HL-60/S4 treated with phorbol 12-myristate 13-acetate at 8.2 ng/mL for 4 days and 3 days (cell line): ENCODE data around the gene TRAPPC5.

Experiments used
- in situ Hi-C: fragments of 300-500 bp; cut with MboI; formaldehyde crosslinking; loops from 2 replicates; pipeline ENCODE4 v1.15.0; 2022; ENCODE audit warnings: low sequenced_read_pairs

TRAPPC5 gene

GRCh38 chr19:7699003-7699402, 18.4 kb downstream of the TRAPPC5 start:
- in situ Hi-C loops: no loop called here

- in situ Hi-C loops: no loop called here
Observed at GRCh38 chr19:7699417-7700401, 19.1 kb downstream of the TRAPPC5 start.

GRCh38 chr19:7701049-7701653, 20.5 kb downstream of the TRAPPC5 start:
- in situ Hi-C loops: no loop called here

- in situ Hi-C loops: no loop called here
Observed at GRCh38 chr19:7701654-7702457, 21.2 kb downstream of the TRAPPC5 start, which contains the start of gene FCER2. FCER2 (minus strand) TSS chr19:7702131; CDS start chr19:7699760, 2,371 bp downstream.

GRCh38 chr19:7703332-7703731, 22.7 kb downstream of the TRAPPC5 start:
- in situ Hi-C loops: no loop called here

- in situ Hi-C loops: no loop called here
Observed at GRCh38 chr19:7704280-7705060, 23.8 kb downstream of the TRAPPC5 start.

GRCh38 chr19:7705387-7706187, 25.0 kb downstream of the TRAPPC5 start:
- in situ Hi-C loops: no loop called here

- in situ Hi-C loops: no loop called here
Observed at GRCh38 chr19:7706188-7706954, 25.7 kb downstream of the TRAPPC5 start.

- in situ Hi-C loops: no loop called here
Observed at GRCh38 chr19:7706955-7707456, 26.4 kb downstream of the TRAPPC5 start.

- in situ Hi-C loops: no loop called here
Observed at GRCh38 chr19:7709932-7710460, 29.4 kb downstream of the TRAPPC5 start.

- in situ Hi-C loops: no loop called here
Observed at GRCh38 chr19:7710616-7711015, 30.0 kb downstream of the TRAPPC5 start.

- in situ Hi-C loops: no loop called here
Observed at GRCh38 chr19:7715671-7716070, 35.0 kb downstream of the TRAPPC5 start.

- in situ Hi-C loops: no loop called here
Observed at GRCh38 chr19:7716762-7717161, 36.1 kb downstream of the TRAPPC5 start.

- in situ Hi-C loops: no loop called here
Observed at GRCh38 chr19:7718668-7719067, 38.0 kb downstream of the TRAPPC5 start.

GRCh38 chr19:7720351-7720750, 39.7 kb downstream of the TRAPPC5 start:
- in situ Hi-C loops: no loop called here

GRCh38 chr19:7722231-7722651, 41.6 kb downstream of the TRAPPC5 start:
- in situ Hi-C loops: no loop called here

GRCh38 chr19:7725791-7726190, 45.2 kb downstream of the TRAPPC5 start:
- in situ Hi-C loops: no loop called here

GRCh38 chr19:7729211-7729610, 48.6 kb downstream of the TRAPPC5 start:
- in situ Hi-C loops: no loop called here
